DOHH2 (cell line): ENCODE data around the gene TTC28.

ENCODE experiments used
- H3F3A ChIP-seq: fragments of 200-600 bp; sonication (generic), shearing (Covaris generic); 2 replicates; pipeline ENCODE4 v1.6.0; 2016; ENCODE audit warnings: antibody characterized with exemption, mild to moderate bottlenecking; ENCODE audit not compliant: control insufficient read depth, insufficient read depth
- H3K27ac ChIP-seq: fragments of 200-600 bp; sonication (generic); 2 replicates; pipeline ENCODE4 v1.5.1; 2014; ENCODE audit warnings: low read depth, mild to moderate bottlenecking, low read length, moderate library complexity
- H3K27me3 ChIP-seq: fragments of 200-600 bp; sonication (generic); 2 replicates; pipeline ENCODE4 v1.6.1; 2014; ENCODE audit warnings: mild to moderate bottlenecking, low read length, mixed read lengths; ENCODE audit not compliant: control insufficient read depth
- H3K36me3 ChIP-seq: fragments of 200-600 bp; sonication (generic); 2 replicates; pipeline ENCODE4 v1.6.1; 2014; ENCODE audit warnings: mild to moderate bottlenecking, low read length, moderate library complexity, mixed read lengths; ENCODE audit not compliant: control insufficient read depth
- H3K4me1 ChIP-seq: fragments of 200-600 bp; sonication (generic); 2 replicates; pipeline ENCODE4 v1.6.1; 2014; ENCODE audit warnings: mild to moderate bottlenecking, low read length, mixed read lengths; ENCODE audit not compliant: control insufficient read depth
- H3K4me2 ChIP-seq: fragments of 200-600 bp; sonication (generic); 2 replicates; pipeline ENCODE4 v1.6.0; 2014; ENCODE audit warnings: mild to moderate bottlenecking, low read length, moderate library complexity
- H3K4me3 ChIP-seq: fragments of 200-600 bp; sonication (generic); 2 replicates; pipeline ENCODE4 v1.5.1; 2014; ENCODE audit warnings: mild to moderate bottlenecking, low read length, mixed read lengths
- H3K79me2 ChIP-seq: fragments of 200-600 bp; sonication (generic); 2 replicates; pipeline ENCODE4 v1.6.1; 2014; ENCODE audit warnings: mild to moderate bottlenecking, low read length, mixed read lengths; ENCODE audit not compliant: control insufficient read depth
- H3K9me2 ChIP-seq: fragments of 200-600 bp; sonication (generic); replicated peaks from 2 replicates; pipeline ENCODE4 v1.6.1; 2014; ENCODE audit warnings: mild to moderate bottlenecking, low read length, mixed read lengths; ENCODE audit not compliant: control insufficient read depth
- H3K9me3 ChIP-seq: fragments of 200-600 bp; sonication (generic); 2 replicates; pipeline ENCODE4 v1.6.1; 2014; ENCODE audit warnings: antibody characterized with exemption, low read length, mixed read lengths; ENCODE audit not compliant: control insufficient read depth, insufficient read depth
- H4K20me1 ChIP-seq: fragments of 200-600 bp; sonication (generic); 2 replicates; pipeline ENCODE4 v1.6.0; 2014; ENCODE audit warnings: low read depth, mild to moderate bottlenecking, antibody characterized with exemption, low read length, moderate library complexity; ENCODE audit not compliant: control insufficient read depth, insufficient read depth
- EZH2phosphoT487 ChIP-seq: fragments of 200-600 bp; sonication (generic); IDR thresholded peaks from 2 replicates; pipeline ENCODE4 v1.6.1; 2017; ENCODE audit warnings: borderline replicate concordance, mild to moderate bottlenecking, antibody characterized with exemption, low read length, moderate library complexity, mixed read lengths
- TF ChIP-seq, protein P1 (sequence below): fragments of 200-600 bp; sonication (generic); IDR thresholded peaks from one replicate; pipeline ENCODE4 v1.5.1; 2014; ENCODE audit warnings: antibody characterized with exemption, mild to moderate bottlenecking, low read depth, low read length; ENCODE audit not compliant: poor library complexity, severe bottlenecking

TTC28 gene

DNA sequence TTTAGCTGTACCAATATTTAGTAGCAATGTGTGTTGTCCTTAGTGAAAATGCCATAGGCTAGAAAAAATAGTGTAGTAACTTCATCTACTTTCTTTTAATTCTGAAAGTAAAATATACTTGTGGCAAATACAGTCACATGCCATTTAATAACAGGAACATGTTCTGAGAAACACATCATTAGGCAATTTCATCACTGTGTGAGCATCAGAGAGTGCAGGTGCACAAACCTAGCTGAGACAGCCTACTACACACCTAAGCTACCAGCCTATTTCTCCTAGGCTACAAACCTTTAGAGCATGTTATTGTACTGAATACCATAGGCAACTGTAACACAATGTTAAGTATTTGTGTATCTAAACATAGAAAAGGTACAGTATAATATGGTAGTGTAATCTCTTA, 633.5 kb downstream of the TTC28 start:
- Histone ChIP-seq H3K4me1 (no peaks in the 10 kb centered on the region), H3K4me2 (no peak overlapping the region), H3K9me3 (no peaks in the 10 kb centered on the region), H4K20me1 (no peaks in the 10 kb centered on the region), H3K9me2 (no peaks in the 10 kb centered on the region), H3K79me2 (no peaks in the 10 kb centered on the region), H3K27ac (no peak overlapping the region), H3K36me3 (no peaks in the 10 kb centered on the region), H3K27me3 (no peaks in the 10 kb centered on the region), H3K4me3 (no peak overlapping the region), H3F3A (no peaks in the 10 kb centered on the region)
- TF ChIP-seq, protein P1, sequence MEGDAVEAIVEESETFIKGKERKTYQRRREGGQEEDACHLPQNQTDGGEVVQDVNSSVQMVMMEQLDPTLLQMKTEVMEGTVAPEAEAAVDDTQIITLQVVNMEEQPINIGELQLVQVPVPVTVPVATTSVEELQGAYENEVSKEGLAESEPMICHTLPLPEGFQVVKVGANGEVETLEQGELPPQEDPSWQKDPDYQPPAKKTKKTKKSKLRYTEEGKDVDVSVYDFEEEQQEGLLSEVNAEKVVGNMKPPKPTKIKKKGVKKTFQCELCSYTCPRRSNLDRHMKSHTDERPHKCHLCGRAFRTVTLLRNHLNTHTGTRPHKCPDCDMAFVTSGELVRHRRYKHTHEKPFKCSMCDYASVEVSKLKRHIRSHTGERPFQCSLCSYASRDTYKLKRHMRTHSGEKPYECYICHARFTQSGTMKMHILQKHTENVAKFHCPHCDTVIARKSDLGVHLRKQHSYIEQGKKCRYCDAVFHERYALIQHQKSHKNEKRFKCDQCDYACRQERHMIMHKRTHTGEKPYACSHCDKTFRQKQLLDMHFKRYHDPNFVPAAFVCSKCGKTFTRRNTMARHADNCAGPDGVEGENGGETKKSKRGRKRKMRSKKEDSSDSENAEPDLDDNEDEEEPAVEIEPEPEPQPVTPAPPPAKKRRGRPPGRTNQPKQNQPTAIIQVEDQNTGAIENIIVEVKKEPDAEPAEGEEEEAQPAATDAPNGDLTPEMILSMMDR, result no peak
- no peak for TF ChIP-seq EZH2phosphoT487

DNA sequence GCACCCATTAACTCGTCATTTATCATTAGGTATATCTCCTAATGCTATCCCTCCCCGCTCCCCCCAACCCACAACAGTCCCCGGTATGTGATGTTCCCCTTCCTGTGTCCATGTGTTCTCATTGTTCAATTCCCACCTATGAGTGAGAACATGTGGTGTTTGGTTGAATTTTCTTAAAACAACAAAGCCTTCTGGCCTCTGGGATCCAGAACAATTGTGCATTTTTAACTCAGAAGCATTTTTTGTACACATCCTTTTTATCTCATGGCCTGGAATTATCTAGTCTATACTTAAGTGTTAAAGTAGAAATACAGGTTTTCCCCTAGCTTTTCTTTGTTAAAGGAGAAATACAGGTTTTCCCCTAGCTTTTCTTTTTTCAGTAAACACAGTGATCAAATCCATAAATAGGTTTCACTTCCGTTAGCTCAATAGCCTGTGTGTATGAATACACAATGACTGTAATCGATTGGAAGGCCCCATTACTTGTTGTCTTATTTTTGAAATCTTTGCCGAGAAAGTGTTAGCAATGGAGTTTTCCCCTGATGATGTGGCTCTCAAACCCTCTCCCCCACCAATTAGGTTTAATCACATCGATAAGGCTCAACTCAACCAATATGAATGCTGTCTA, 635.0 kb downstream of the TTC28 start:
- no peaks in the 10 kb centered on the region for H4K20me1 ChIP-seq
- no peak overlapping the region for H3K27ac ChIP-seq
- H3K27me3 ChIP-seq, result no peaks in the 10 kb centered on the region
- no peak for TF ChIP-seq EZH2phosphoT487
- TF ChIP-seq, protein P1, result no peak
- H3K9me2 ChIP-seq, result no peaks in the 10 kb centered on the region
- no peaks in the 10 kb centered on the region for H3K4me1 ChIP-seq
- H3F3A ChIP-seq, result no peaks in the 10 kb centered on the region
- H3K4me2 ChIP-seq, result no peak overlapping the region
- no peaks in the 10 kb centered on the region for H3K36me3 ChIP-seq
- no peak overlapping the region for H3K4me3 ChIP-seq
- H3K9me3 ChIP-seq, result no peaks in the 10 kb centered on the region
- H3K79me2 ChIP-seq, result no peaks in the 10 kb centered on the region

DNA sequence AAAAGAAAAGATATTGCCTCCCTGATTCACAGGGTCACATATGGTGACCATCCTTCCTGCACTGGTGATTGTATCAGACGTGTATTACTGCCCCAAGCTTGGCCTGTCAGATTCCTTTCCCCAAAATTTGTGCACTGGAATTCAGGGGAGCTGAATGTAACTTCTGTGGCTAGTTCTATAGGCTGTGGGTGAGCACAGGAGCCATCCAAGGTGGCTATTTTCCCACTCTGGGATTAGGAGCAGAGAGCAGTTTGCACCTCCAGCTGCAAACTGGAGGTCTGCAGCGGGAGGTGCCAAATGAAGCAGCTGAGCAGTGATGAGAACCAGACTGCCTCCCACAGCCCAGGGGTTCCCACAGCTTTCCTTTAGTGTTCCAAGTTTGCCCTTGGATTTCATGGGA, 636.4 kb downstream of the TTC28 start:
- Histone ChIP-seq H3K36me3 (no peaks in the 10 kb centered on the region), H3K9me3 (no peaks in the 10 kb centered on the region), H3K9me2 (no peaks in the 10 kb centered on the region), H3K79me2 (no peaks in the 10 kb centered on the region), H3K4me2 (no peak overlapping the region), H3K4me3 (no peak overlapping the region), H3F3A (no peaks in the 10 kb centered on the region), H3K27ac (no peak overlapping the region), H4K20me1 (no peaks in the 10 kb centered on the region), H3K4me1 (no peaks in the 10 kb centered on the region), H3K27me3 (no peaks in the 10 kb centered on the region)
- TF ChIP-seq, protein P1, result no peak
- no peak for TF ChIP-seq EZH2phosphoT487
